HepG2 (cell line): Measurements from ENCODE around the gene KIF1C. TPM values are rescaled to one million over a fixed set of nuclear protein-coding genes. Genes with fewer than 3 reads are reported as not detected.

ENCODE experiments used
- CEBPZ ChIP-seq: IDR thresholded peaks from 2 replicates; pipeline ENCODE4 v1.6.1; 2012; ENCODE audit warnings: low read length, improper control_type of control experiment
- CENPX ChIP-seq: sonication (generic); formaldehyde crosslinking; IDR thresholded peaks from 2 replicates; pipeline ENCODE4 v1.9.0; 2021; ENCODE audit warnings: mild to moderate bottlenecking, missing genetic modification reagents, moderate library complexity
- FOXP4 ChIP-seq: sonication (generic); formaldehyde crosslinking; IDR thresholded peaks from 2 replicates; pipeline ENCODE4 v1.4.0; 2020; ENCODE audit warnings: missing genetic modification reagents
- JUN ChIP-seq: sonication (generic); formaldehyde crosslinking; IDR thresholded peaks from 2 replicates; pipeline ENCODE4 v1.4.0; 2020; ENCODE audit warnings: mild to moderate bottlenecking, missing genetic modification reagents
- KDM3A ChIP-seq: IDR thresholded peaks from 2 replicates; pipeline ENCODE4 v1.6.1; 2018; ENCODE audit warnings: low read depth, missing compliant biosample characterization
- KDM4B ChIP-seq: sonication (generic); formaldehyde crosslinking; IDR thresholded peaks from 2 replicates; pipeline ENCODE4 v1.4.0; 2020; ENCODE audit warnings: missing genetic modification reagents
- PITX1 ChIP-seq: sonication (generic); formaldehyde crosslinking; IDR thresholded peaks from 2 replicates; pipeline ENCODE4 v1.5.1; 2020; ENCODE audit warnings: mild to moderate bottlenecking, missing genetic modification reagents
- POLR2AphosphoS5 ChIP-seq: IDR thresholded peaks from 2 replicates; pipeline ENCODE4 v1.6.1; 2012; ENCODE audit warnings: low read depth, low read length
- SP5 ChIP-seq: IDR thresholded peaks from 2 replicates; pipeline ENCODE4 v1.6.1; 2016; ENCODE audit warnings: low read depth, borderline replicate concordance
- ZNF503 ChIP-seq: sonication (generic); formaldehyde crosslinking; IDR thresholded peaks from 2 replicates; pipeline ENCODE4 v1.4.0; 2020; ENCODE audit warnings: missing genetic modification reagents
- polyA plus RNA-seq, 8 experiments: library from polyadenylated mRNA; depleted of rRNA in 3 of 8; stranded (reverse) in 7 of 8; unstranded in 1 of 8; fragments of >200 nt; fragmentation: Illumina TruSeq in 4 of 8; extraction: Trizol in 4 of 8; gene quantifications; 2 replicates each; pipeline versions ENCODE4 v1.2.1 to v1.2.3, GENCODE V29; 2011 to 2016; ENCODE audit warnings: low read depth in 4 of 8, missing spikeins in 1 of 8, mixed read lengths in 1 of 8; ENCODE audit not compliant: insufficient read depth in 1 of 8
- total RNA-seq, 5 experiments: library from RNA; depleted of rRNA; stranded (reverse); fragments of >200 nt; fragmentation: Illumina TruSeq; extraction: Trizol; gene quantifications; 2 replicates each; pipeline ENCODE4 v1.2.3, GENCODE V29; 2016; ENCODE audit warnings: low read depth in 1 of 5
- TF ChIP-seq, protein P1 (sequence below): sonication (generic); formaldehyde crosslinking; IDR thresholded peaks from 2 replicates; pipeline ENCODE4 v1.5.1; 2020; ENCODE audit warnings: missing genetic modification reagents, mild to moderate bottlenecking, borderline replicate concordance
- TF ChIP-seq, protein P2 (sequence below): sonication (generic); formaldehyde crosslinking; IDR thresholded peaks from 2 replicates; pipeline ENCODE4 v1.4.0; 2020; ENCODE audit warnings: mild to moderate bottlenecking, missing genetic modification reagents
- TF ChIP-seq, protein P3 (sequence below): sonication (generic); formaldehyde crosslinking; IDR thresholded peaks from 2 replicates; pipeline ENCODE4 v1.4.0; 2020; ENCODE audit warnings: missing genetic modification reagents

KIF1C gene
- total and polyA plus RNA-seq, 2 of the 13 experiments (the other 11 are each of a cell fraction or from before 2014, with no cell fraction given), result 70.0 to 104 TPM

GRCh38 chr17:4948166-4948930, 49.4 kb upstream of the KIF1C start, which contains the start of gene PFN1 (continued):
- TF ChIP-seq PITX1 (CRISPR knock-in tag), result no peak
- TF ChIP-seq, protein P1, sequence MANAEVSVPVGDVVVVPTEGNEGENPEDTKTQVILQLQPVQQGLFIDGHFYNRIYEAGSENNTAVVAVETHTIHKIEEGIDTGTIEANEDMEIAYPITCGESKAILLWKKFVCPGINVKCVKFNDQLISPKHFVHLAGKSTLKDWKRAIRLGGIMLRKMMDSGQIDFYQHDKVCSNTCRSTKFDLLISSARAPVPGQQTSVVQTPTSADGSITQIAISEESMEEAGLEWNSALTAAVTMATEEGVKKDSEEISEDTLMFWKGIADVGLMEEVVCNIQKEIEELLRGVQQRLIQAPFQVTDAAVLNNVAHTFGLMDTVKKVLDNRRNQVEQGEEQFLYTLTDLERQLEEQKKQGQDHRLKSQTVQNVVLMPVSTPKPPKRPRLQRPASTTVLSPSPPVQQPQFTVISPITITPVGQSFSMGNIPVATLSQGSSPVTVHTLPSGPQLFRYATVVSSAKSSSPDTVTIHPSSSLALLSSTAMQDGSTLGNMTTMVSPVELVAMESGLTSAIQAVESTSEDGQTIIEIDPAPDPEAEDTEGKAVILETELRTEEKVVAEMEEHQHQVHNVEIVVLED, result peak; percentile 31; the same call in 1 of the 2 replicates
- no peak for TF ChIP-seq JUN
- TF ChIP-seq ZNF503, result 0 out of 2 replicates have a peak, but pooled peaks have one; percentile 17
- peak; percentile 83 for TF ChIP-seq SP5 (CRISPR knock-in tag)
- 0 out of 2 replicates have a peak, but pooled peaks have one; percentile 29 for TF ChIP-seq FOXP4 (CRISPR knock-in tag)
- TF ChIP-seq KDM3A (CRISPR knock-in tag), result 0 out of 2 replicates have a peak, but pooled peaks have one; percentile 0
- TF ChIP-seq CENPX, result no peak
- no peak for TF ChIP-seq CEBPZ
- peak; percentile 81 for TF ChIP-seq POLR2AphosphoS5
- TF ChIP-seq, protein P2, sequence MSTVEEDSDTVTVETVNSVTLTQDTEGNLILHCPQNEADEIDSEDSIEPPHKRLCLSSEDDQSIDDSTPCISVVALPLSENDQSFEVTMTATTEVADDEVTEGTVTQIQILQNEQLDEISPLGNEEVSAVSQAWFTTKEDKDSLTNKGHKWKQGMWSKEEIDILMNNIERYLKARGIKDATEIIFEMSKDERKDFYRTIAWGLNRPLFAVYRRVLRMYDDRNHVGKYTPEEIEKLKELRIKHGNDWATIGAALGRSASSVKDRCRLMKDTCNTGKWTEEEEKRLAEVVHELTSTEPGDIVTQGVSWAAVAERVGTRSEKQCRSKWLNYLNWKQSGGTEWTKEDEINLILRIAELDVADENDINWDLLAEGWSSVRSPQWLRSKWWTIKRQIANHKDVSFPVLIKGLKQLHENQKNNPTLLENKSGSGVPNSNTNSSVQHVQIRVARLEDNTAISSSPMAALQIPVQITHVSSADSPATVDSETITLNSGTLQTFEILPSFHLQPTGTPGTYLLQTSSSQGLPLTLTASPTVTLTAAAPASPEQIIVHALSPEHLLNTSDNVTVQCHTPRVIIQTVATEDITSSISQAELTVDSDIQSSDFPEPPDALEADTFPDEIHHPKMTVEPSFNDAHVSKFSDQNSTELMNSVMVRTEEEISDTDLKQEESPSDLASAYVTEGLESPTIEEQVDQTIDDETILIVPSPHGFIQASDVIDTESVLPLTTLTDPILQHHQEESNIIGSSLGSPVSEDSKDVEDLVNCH, result no peak
- TF ChIP-seq KDM4B (CRISPR knock-in tag), result 0 out of 2 replicates have a peak, but pooled peaks have one; percentile 34
- TF ChIP-seq, protein P3, sequence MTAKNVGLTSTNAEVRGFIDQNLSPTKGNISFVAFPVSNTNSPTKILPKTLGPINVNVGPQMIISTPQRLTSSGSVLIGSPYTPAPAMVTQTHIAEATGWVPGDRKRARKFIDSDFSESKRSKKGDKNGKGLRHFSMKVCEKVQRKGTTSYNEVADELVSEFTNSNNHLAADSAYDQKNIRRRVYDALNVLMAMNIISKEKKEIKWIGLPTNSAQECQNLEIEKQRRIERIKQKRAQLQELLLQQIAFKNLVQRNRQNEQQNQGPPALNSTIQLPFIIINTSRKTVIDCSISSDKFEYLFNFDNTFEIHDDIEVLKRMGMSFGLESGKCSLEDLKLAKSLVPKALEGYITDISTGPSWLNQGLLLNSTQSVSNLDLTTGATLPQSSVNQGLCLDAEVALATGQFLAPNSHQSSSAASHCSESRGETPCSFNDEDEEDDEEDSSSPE (CRISPR knock-in tag), result peak; percentile 29; the same call in 1 of the 2 replicates
